NCI-H82 (cell line): Measurements from ENCODE around the gene SEPSECS.
A peak's percentile ranks its signal among the peaks of the same experiment; 100 is the strongest.

Experiments used
- DNase-seq: peaks from one replicate; lab custom pipeline; 2025; lab: John Stamatoyannopoulos, UW

Gene SEPSECS

GRCh38 chr4:25155947-25156346 lies 4.3 kb downstream of the SEPSECS start:
- no peak for DNase-seq

GRCh38 chr4:25154594-25155265 lies 5.5 kb downstream of the SEPSECS start:
- no peak for DNase-seq

GRCh38 chr4:25146076-25146475 lies 14.2 kb downstream of the SEPSECS start:
- DNase-seq: no peak

- peak; percentile 41 for DNase-seq
Observed at GRCh38 chr4:25144870-25145481, 15.3 kb downstream of the SEPSECS start.

GRCh38 chr4:25142468-25142867 lies 17.8 kb downstream of the SEPSECS start:
- no peak for DNase-seq

GRCh38 chr4:25141592-25141991 lies 18.7 kb downstream of the SEPSECS start:
- no peak for DNase-seq

- DNase-seq: no peak
Observed at GRCh38 chr4:25133132-25133531, 27.1 kb downstream of the SEPSECS start.

GRCh38 chr4:25131926-25132325 lies 28.3 kb downstream of the SEPSECS start:
- no peak for DNase-seq

- no peak for DNase-seq
Observed at GRCh38 chr4:25131381-25131780, 28.9 kb downstream of the SEPSECS start.

- no peak for DNase-seq
Observed at GRCh38 chr4:25129917-25130316, 30.3 kb downstream of the SEPSECS start.

- no peak for DNase-seq
Observed at GRCh38 chr4:25128671-25129070, 31.6 kb downstream of the SEPSECS start.

- DNase-seq: no peak
Observed at GRCh38 chr4:25123236-25123635, 37.0 kb downstream of the SEPSECS start.

GRCh38 chr4:25120146-25120940 lies 39.9 kb downstream of the SEPSECS start:
- no peak for DNase-seq

GRCh38 chr4:25117716-25118472 lies 42.4 kb downstream of the SEPSECS start:
- no peak for DNase-seq

GRCh38 chr4:25117274-25117673 lies 43.0 kb downstream of the SEPSECS start:
- DNase-seq: no peak

GRCh38 chr4:25113915-25114904 lies 46.0 kb downstream of the SEPSECS start:
- DNase-seq: no peak

GRCh38 chr4:25112995-25113380 lies 47.3 kb downstream of the SEPSECS start:
- no peak for DNase-seq

GRCh38 chr4:25112366-25112994 lies 47.8 kb downstream of the SEPSECS start:
- DNase-seq: no peak

GRCh38 chr4:25111648-25112196 lies 48.5 kb downstream of the SEPSECS start:
- no peak for DNase-seq
